ENCODE results near the gene C13orf42. TPM values are rescaled to one million over a fixed set of nuclear protein-coding genes. Genes with fewer than 3 reads are reported as not detected.

Gene C13orf42
- total RNA-seq, 1 experiment from 2014 or later: not detected

DNA sequence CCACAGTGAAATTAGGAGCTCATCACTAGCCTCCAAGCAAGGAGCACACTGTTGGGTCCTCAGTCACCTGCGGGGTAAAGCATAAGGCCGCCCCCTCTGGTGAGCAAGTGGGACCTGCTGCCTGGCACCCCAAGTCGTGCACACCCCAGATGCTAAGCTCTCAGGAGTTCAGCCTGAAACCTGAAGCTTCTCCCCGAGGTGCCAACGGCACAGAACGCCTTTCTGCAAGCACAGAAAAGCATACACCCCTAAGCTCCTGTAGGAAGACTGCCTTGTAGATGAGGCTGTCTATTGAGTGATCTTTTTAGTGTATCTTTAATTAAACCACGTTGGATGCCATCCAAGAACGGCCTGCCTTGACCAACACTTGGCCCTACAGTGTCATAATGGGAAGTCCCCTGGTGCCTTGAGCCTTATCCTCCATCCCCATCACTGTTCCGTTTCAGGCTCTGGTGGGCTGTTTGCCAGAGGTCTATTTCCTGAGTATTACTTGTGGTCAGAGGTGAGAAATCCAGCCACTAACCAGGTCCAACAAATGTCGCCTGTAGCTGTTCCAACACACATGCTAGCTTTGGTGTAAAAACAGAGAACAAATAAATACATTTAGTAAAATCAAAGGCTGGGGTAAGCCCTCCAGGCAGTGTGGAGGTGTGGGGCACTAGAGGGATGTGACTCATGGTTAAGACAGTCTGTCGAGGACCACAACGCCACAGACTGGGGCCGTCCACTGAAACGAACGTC is 44.8 kb downstream of the C13orf42 start:
- no peak overlapping the region for H3K9ac ChIP-seq (ENCODE audit: low read length)
- H3K4me1 ChIP-seq (ENCODE audit: control insufficient read depth in 1 of 2, insufficient read depth in 2 of 2, low read length in 2 of 2): peaks cover 0 to 4% of the 10 kb centered on the region in 2 experiments; a peak in 2 of 4 replicates
- ChIA-PET POLR2A (interaction anchor here (0.5 kb wide), 1 partner anchor 48 kb away, joined by 3 read pairs; no protein-coding TSS in a partner anchor), CTCF (no interaction called here), RAD21 (ENCODE audit: low non-redundant PET in 1 of 2, low total read pairs in 2 of 2, uncharacterized antibody in 2 of 2, unreplicated experiment in 2 of 2) (no interaction called here)
- no peaks in the 10 kb centered on the region for H3K79me2 ChIP-seq (ENCODE audit: insufficient read depth, low read length)
- no peaks in the 10 kb centered on the region for H3K9me2 ChIP-seq (ENCODE audit: insufficient read depth)
- no peak for DNase-seq (ENCODE audit: low read depth, low spot score)
- no peak overlapping the region for H3K4me2 ChIP-seq (ENCODE audit: low read length)
- no peaks in the 10 kb centered on the region for H3K9me3 ChIP-seq (ENCODE audit: control insufficient read depth in 1 of 2, insufficient read depth in 1 of 2, low read depth in 1 of 2, low read length in 2 of 2)
- no peaks in the 10 kb centered on the region for H3K27me3 ChIP-seq (ENCODE audit: insufficient read depth, low read length)
- no peak for TF ChIP-seq POLR2AphosphoS5 (IDR thresholded peaks at IDR 0.05; ENCODE audit: low read depth, low read length)
- no peak for TF ChIP-seq CEBPB (IDR thresholded peaks at IDR 0.05; ENCODE audit: low read depth)
- H4K20me1 ChIP-seq (ENCODE audit: insufficient read depth): no peaks in the 10 kb centered on the region
- H3K27ac ChIP-seq (ENCODE audit: low read depth, low read length): no peak overlapping the region
- no TSS peak for BruUV-seq (replicated peaks)
- no peak overlapping the region for H2AFZ ChIP-seq (ENCODE audit: low read depth, low read length, poor library complexity, severe bottlenecking)
- ATAC-seq: no peak
- intact Hi-C loops (cut with micrococcal nuclease): loop anchor here (10.0 kb wide), 2 partner anchors 531 to 1221 kb away; no protein-coding TSS in a partner anchor
- H3K4me3 ChIP-seq (replicated peaks in 1 of 2; ENCODE audit: low read depth in 1 of 2, low read length in 2 of 2): no peak overlapping the region
- H3K36me3 ChIP-seq (ENCODE audit: control insufficient read depth in 1 of 2, insufficient read depth in 2 of 2, low read length in 2 of 2): no peaks in the 10 kb centered on the region

DNA sequence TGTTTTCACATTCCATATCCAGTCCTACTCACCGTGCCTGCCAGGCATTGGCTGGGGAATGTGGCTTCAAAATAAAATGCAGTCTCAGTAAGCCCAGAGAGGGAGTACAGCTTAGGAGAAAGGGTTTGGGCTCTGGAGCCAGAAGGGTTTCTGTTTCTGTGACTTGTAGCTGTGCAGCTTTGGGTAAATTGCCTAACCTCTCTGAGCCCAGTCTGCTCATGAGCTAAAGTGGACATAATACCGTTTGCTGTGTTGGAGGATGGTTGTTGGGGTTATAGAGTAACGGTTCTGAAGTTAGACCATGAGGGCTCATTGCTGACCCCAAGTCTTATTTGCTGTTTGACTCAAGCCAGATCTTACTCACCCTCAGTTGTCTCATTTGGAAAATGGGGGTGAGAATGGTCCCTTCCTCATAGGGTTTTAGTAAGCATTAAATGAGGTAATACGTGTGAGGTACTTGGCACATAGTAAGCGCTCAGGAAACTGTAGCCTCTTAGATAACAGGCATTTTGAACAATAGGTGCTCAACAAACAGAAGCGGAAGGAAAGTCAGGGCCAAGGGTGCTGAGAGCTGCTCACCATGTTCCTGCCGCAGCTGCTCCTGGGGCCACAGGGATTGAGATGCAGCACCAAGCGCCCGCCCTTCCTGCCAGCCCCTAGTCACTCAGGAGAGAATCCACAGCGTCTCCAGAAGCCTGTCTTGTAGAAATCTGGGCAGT is 45.5 kb downstream of the C13orf42 start:
- no peak overlapping the region for H3K27ac ChIP-seq (ENCODE audit: low read depth, low read length)
- TF ChIP-seq SRF (IDR thresholded peaks at IDR 0.05; ENCODE audit: low read depth) (no peak), ZFX (IDR thresholded peaks at IDR 0.05) (no peak), JUND (IDR thresholded peaks at IDR 0.05) (no peak), POLR2A (IDR thresholded peaks at IDR 0.05; ENCODE audit: borderline replicate concordance, extremely low read depth, insufficient read depth, insufficient read length) (no peak), CBX3 (IDR thresholded peaks at IDR 0.05; ENCODE audit: low read depth) (no peak), TCF7L2 (IDR thresholded peaks at IDR 0.05; ENCODE audit: borderline replicate concordance, extremely low read depth, insufficient read depth, insufficient read length) (no peak), SIN3A (IDR thresholded peaks at IDR 0.05; ENCODE audit: low read depth) (no peak), EZH2 (IDR thresholded peaks at IDR 0.05) (no peak), POLR2AphosphoS5 (IDR thresholded peaks at IDR 0.05; ENCODE audit: low read depth, low read length) (no peak), ELF1 (IDR thresholded peaks at IDR 0.05; ENCODE audit: borderline replicate concordance, low read depth) (no peak), SP1 (IDR thresholded peaks at IDR 0.05; ENCODE audit: low read depth) (no peak)
- TF ChIP-seq, protein P1, sequence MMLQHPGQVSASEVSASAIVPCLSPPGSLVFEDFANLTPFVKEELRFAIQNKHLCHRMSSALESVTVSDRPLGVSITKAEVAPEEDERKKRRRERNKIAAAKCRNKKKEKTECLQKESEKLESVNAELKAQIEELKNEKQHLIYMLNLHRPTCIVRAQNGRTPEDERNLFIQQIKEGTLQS (IDR thresholded peaks at IDR 0.05): no peak
- TF ChIP-seq, protein P2, sequence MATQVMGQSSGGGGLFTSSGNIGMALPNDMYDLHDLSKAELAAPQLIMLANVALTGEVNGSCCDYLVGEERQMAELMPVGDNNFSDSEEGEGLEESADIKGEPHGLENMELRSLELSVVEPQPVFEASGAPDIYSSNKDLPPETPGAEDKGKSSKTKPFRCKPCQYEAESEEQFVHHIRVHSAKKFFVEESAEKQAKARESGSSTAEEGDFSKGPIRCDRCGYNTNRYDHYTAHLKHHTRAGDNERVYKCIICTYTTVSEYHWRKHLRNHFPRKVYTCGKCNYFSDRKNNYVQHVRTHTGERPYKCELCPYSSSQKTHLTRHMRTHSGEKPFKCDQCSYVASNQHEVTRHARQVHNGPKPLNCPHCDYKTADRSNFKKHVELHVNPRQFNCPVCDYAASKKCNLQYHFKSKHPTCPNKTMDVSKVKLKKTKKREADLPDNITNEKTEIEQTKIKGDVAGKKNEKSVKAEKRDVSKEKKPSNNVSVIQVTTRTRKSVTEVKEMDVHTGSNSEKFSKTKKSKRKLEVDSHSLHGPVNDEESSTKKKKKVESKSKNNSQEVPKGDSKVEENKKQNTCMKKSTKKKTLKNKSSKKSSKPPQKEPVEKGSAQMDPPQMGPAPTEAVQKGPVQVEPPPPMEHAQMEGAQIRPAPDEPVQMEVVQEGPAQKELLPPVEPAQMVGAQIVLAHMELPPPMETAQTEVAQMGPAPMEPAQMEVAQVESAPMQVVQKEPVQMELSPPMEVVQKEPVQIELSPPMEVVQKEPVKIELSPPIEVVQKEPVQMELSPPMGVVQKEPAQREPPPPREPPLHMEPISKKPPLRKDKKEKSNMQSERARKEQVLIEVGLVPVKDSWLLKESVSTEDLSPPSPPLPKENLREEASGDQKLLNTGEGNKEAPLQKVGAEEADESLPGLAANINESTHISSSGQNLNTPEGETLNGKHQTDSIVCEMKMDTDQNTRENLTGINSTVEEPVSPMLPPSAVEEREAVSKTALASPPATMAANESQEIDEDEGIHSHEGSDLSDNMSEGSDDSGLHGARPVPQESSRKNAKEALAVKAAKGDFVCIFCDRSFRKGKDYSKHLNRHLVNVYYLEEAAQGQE (IDR thresholded peaks at IDR 0.05; ENCODE audit: low read depth): no peak

More for the DNA sequence above, 45.5 kb downstream of the C13orf42 start:
- CTCF ChIA-PET: no interaction called here
- Histone ChIP-seq H3K9ac (ENCODE audit: low read length) (no peak overlapping the region), H3K4me2 (ENCODE audit: low read length) (no peak overlapping the region), H3K9me3 (ENCODE audit: control insufficient read depth in 1 of 2, insufficient read depth in 1 of 2, low read depth in 1 of 2, low read length in 2 of 2) (no peaks in the 10 kb centered on the region), H4K20me1 (ENCODE audit: insufficient read depth) (no peaks in the 10 kb centered on the region), H3K4me1 (ENCODE audit: control insufficient read depth in 1 of 2, insufficient read depth in 2 of 2, low read length in 2 of 2) (peaks cover 0 to 4% of the 10 kb centered on the region in 2 experiments; a peak in 2 of 4 replicates), H2AFZ (ENCODE audit: low read depth, low read length, poor library complexity, severe bottlenecking) (no peak overlapping the region), H3K27me3 (ENCODE audit: insufficient read depth, low read length) (no peaks in the 10 kb centered on the region), H3K4me3 (replicated peaks in 1 of 2; ENCODE audit: low read depth in 1 of 2, low read length in 2 of 2) (no peak overlapping the region), H3K79me2 (ENCODE audit: insufficient read depth, low read length) (no peaks in the 10 kb centered on the region), H3K36me3 (ENCODE audit: control insufficient read depth in 1 of 2, insufficient read depth in 2 of 2, low read length in 2 of 2) (no peaks in the 10 kb centered on the region), H3K9me2 (ENCODE audit: insufficient read depth) (no peaks in the 10 kb centered on the region)
- intact Hi-C loops (cut with micrococcal nuclease): loop anchor here (10.0 kb wide), 2 partner anchors 531 to 1221 kb away; no protein-coding TSS in a partner anchor
- no TSS peak for BruUV-seq (replicated peaks)
- DNase-seq (ENCODE audit: low read depth, low spot score) (no peak), ATAC-seq (no peak)
- RAD21 ChIA-PET (ENCODE audit: low non-redundant PET in 1 of 2, low total read pairs in 2 of 2, uncharacterized antibody in 2 of 2, unreplicated experiment in 2 of 2): no interaction called here
- POLR2A ChIA-PET: interaction anchor here (0.5 kb wide), 1 partner anchor 47 kb away, joined by 3 read pairs; no protein-coding TSS in a partner anchor
